ENCODE data around the gene SENP7.

DNA sequence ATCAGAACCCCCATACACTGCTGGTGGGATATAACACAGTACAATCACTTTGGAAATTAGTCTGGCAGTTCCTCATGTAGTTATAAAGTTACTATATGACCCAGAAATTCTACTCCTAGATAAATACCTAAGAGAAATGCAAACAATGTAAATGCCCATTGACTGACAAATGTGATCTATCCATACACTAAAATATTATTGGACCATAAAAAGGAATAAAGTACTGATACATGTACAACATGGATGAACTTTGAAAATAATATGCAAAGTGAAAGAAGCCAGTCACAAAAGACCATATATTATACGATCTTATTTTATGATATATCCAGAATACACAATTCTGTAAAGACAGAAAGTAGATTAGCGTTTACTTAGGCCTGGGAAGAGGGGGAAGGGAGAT is 200.5 kb downstream of the SENP7 start:
- TF ChIP-seq RFX5 (IDR thresholded peaks at IDR 0.05; ENCODE audit: low read length), result no peak
- no peak for TF ChIP-seq TAF1 (IDR thresholded peaks at IDR 0.05; ENCODE audit: borderline replicate concordance, low read depth, low read length)
- no peak for TF ChIP-seq POLR2AphosphoS5 (IDR thresholded peaks at IDR 0.05; ENCODE audit: low read depth, low read length)
- TF ChIP-seq, protein P1, sequence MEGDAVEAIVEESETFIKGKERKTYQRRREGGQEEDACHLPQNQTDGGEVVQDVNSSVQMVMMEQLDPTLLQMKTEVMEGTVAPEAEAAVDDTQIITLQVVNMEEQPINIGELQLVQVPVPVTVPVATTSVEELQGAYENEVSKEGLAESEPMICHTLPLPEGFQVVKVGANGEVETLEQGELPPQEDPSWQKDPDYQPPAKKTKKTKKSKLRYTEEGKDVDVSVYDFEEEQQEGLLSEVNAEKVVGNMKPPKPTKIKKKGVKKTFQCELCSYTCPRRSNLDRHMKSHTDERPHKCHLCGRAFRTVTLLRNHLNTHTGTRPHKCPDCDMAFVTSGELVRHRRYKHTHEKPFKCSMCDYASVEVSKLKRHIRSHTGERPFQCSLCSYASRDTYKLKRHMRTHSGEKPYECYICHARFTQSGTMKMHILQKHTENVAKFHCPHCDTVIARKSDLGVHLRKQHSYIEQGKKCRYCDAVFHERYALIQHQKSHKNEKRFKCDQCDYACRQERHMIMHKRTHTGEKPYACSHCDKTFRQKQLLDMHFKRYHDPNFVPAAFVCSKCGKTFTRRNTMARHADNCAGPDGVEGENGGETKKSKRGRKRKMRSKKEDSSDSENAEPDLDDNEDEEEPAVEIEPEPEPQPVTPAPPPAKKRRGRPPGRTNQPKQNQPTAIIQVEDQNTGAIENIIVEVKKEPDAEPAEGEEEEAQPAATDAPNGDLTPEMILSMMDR (IDR thresholded peaks at IDR 0.05), result no peak
- TF ChIP-seq RAD21 (IDR thresholded peaks at IDR 0.05; ENCODE audit: low read length), result no peak
- no peak for TF ChIP-seq EZH2phosphoT487 (IDR thresholded peaks at IDR 0.05; ENCODE audit: borderline replicate concordance, low read depth)
- TF ChIP-seq TCF12 (IDR thresholded peaks at IDR 0.05), result no peak
- TF ChIP-seq JUND (IDR thresholded peaks at IDR 0.05), result no peak
- no peak for TF ChIP-seq NRF1 (IDR thresholded peaks at IDR 0.05; ENCODE audit: low read depth, low read length)

All from SK-N-SH (cell line).